Medulla oblongata (tissue), 1 donor: ENCODE measurements around the gene LEF1.

Experiments used
- DNase-seq: peaks from one replicate; pipeline ENCODE4 v3.0.0-alpha.2; 2015; ENCODE audit errors: extremely low spot score

Gene LEF1

GRCh38 chr4:107999932-108000539 lies 168.7 kb downstream of the LEF1 start:
- no peak for DNase-seq

GRCh38 chr4:107997794-107998193 lies 170.9 kb downstream of the LEF1 start:
- no peak for DNase-seq
